ENCODE data around the gene GTPBP1.

GTPBP1 gene

GRCh38 chr22:38758276-38758945, 52.7 kb downstream of the GTPBP1 start:
- H3K27me3 ChIP-seq (ENCODE audit: control insufficient read depth, low read length) = no peaks in the 10 kb centered on the region
- no peak overlapping the region for H3K27ac ChIP-seq (ENCODE audit: low read depth, low read length)
- peaks cover 29% of the 10 kb centered on the region for H3K4me1 ChIP-seq (ENCODE audit: control insufficient read depth, low read length)
- H3F3A ChIP-seq (ENCODE audit: control insufficient read depth, insufficient read depth) = peaks cover 8% of the 10 kb centered on the region
- H3K36me3 ChIP-seq (ENCODE audit: control insufficient read depth, low read length) = peaks cover 15% of the 10 kb centered on the region
- H3K4me2 ChIP-seq (ENCODE audit: low read length) = peak overlapping the region; percentile 13; the same call in 1 of the 2 replicates
- H3K9me3 ChIP-seq (ENCODE audit: control insufficient read depth, insufficient read depth, low read length) = no peaks in the 10 kb centered on the region
- no peak overlapping the region for H3K4me3 ChIP-seq (ENCODE audit: low read length)
- TF ChIP-seq CTCF (IDR thresholded peaks at IDR 0.05; ENCODE audit: low read depth, low read length, poor library complexity, severe bottlenecking) (no peak), EZH2phosphoT487 (IDR thresholded peaks at IDR 0.05; ENCODE audit: borderline replicate concordance, low read length) (no peak)
- H4K20me1 ChIP-seq (ENCODE audit: control insufficient read depth, insufficient read depth, low read depth, low read length) = 0 out of 2 replicates have a peak, but pooled peaks cover 3% of the 10 kb centered on the region
- H3K9me2 ChIP-seq (replicated peaks; ENCODE audit: control insufficient read depth, low read length) = no peaks in the 10 kb centered on the region
- H3K79me2 ChIP-seq (ENCODE audit: control insufficient read depth, low read length) = peaks cover 23% of the 10 kb centered on the region

- Histone ChIP-seq H3K27ac (ENCODE audit: low read depth, low read length) (no peak overlapping the region), H4K20me1 (ENCODE audit: control insufficient read depth, insufficient read depth, low read depth, low read length) (0 out of 2 replicates have a peak, but pooled peaks cover 3% of the 10 kb centered on the region), H3K9me2 (replicated peaks; ENCODE audit: control insufficient read depth, low read length) (no peaks in the 10 kb centered on the region), H3K4me2 (ENCODE audit: low read length) (no peak overlapping the region), H3K36me3 (ENCODE audit: control insufficient read depth, low read length) (peaks cover 9% of the 10 kb centered on the region), H3F3A (ENCODE audit: control insufficient read depth, insufficient read depth) (peaks cover 6% of the 10 kb centered on the region), H3K9me3 (ENCODE audit: control insufficient read depth, insufficient read depth, low read length) (no peaks in the 10 kb centered on the region), H3K79me2 (ENCODE audit: control insufficient read depth, low read length) (peaks cover 17% of the 10 kb centered on the region), H3K4me3 (ENCODE audit: low read length) (no peak overlapping the region), H3K27me3 (ENCODE audit: control insufficient read depth, low read length) (no peaks in the 10 kb centered on the region), H3K4me1 (ENCODE audit: control insufficient read depth, low read length) (peaks cover 23% of the 10 kb centered on the region)
- TF ChIP-seq EZH2phosphoT487 (IDR thresholded peaks at IDR 0.05; ENCODE audit: borderline replicate concordance, low read length) (no peak), CTCF (IDR thresholded peaks at IDR 0.05; ENCODE audit: low read depth, low read length, poor library complexity, severe bottlenecking) (no peak)
Measured at GRCh38 chr22:38759005-38759404, 53.3 kb downstream of the GTPBP1 start.

- no peaks in the 10 kb centered on the region for H3K9me3 ChIP-seq (ENCODE audit: control insufficient read depth, insufficient read depth, low read length)
- H3K27ac ChIP-seq (ENCODE audit: low read depth, low read length) = no peak overlapping the region
- peaks cover 15% of the 10 kb centered on the region for H3K4me1 ChIP-seq (ENCODE audit: control insufficient read depth, low read length)
Measured at GRCh38 chr22:38760477-38761201, 54.9 kb downstream of the GTPBP1 start.

More at GRCh38 chr22:38760477-38761201, 54.9 kb downstream of the GTPBP1 start:
- Histone ChIP-seq H3K4me2 (ENCODE audit: low read length) (no peak overlapping the region), H3F3A (ENCODE audit: control insufficient read depth, insufficient read depth) (no peaks in the 10 kb centered on the region), H3K27me3 (ENCODE audit: control insufficient read depth, low read length) (no peaks in the 10 kb centered on the region), H3K79me2 (ENCODE audit: control insufficient read depth, low read length) (0 out of 2 replicates have a peak, but pooled peaks cover 2% of the 10 kb centered on the region), H3K36me3 (ENCODE audit: control insufficient read depth, low read length) (0 out of 2 replicates have a peak, but pooled peaks cover 2% of the 10 kb centered on the region), H3K9me2 (replicated peaks; ENCODE audit: control insufficient read depth, low read length) (no peaks in the 10 kb centered on the region), H4K20me1 (ENCODE audit: control insufficient read depth, insufficient read depth, low read depth, low read length) (no peaks in the 10 kb centered on the region), H3K4me3 (ENCODE audit: low read length) (no peak overlapping the region)
- TF ChIP-seq CTCF (IDR thresholded peaks at IDR 0.05; ENCODE audit: low read depth, low read length, poor library complexity, severe bottlenecking) (no peak), EZH2phosphoT487 (IDR thresholded peaks at IDR 0.05; ENCODE audit: borderline replicate concordance, low read length) (no peak)
